Kidney epithelial cell (primary cell): Measurements from ENCODE around the gene SERPINB5. TPM values are rescaled to one million over a fixed set of nuclear protein-coding genes. Genes with fewer than 3 reads are reported as not detected.

ENCODE experiments used
- DNase-seq: peaks from one replicate; pipeline ENCODE4 v3.0.0-alpha.2; 2010; ENCODE audit warnings: low read depth
- H3K27me3 ChIP-seq: 2 replicates; pipeline ENCODE4 v1.6.0; 2011; ENCODE audit warnings: low read length; ENCODE audit not compliant: control insufficient read depth, insufficient read depth
- H3K36me3 ChIP-seq: 2 replicates; pipeline ENCODE4 v1.5.1; 2011; ENCODE audit warnings: low read length; ENCODE audit not compliant: control insufficient read depth, insufficient read depth
- H3K4me3 ChIP-seq: 2 replicates; pipeline ENCODE4 v1.5.1; 2011; ENCODE audit warnings: low read depth, mild to moderate bottlenecking, control low read depth, low read length
- CTCF ChIP-seq: IDR thresholded peaks from 2 replicates; pipeline ENCODE4 v1.5.1; 2011; ENCODE audit warnings: mild to moderate bottlenecking, moderate library complexity, low read length, control low read depth, inconsistent platforms; ENCODE audit not compliant: insufficient read depth, poor library complexity, severe bottlenecking
- total RNA-seq: library from RNA; depleted of rRNA; stranded (reverse); fragments of >200 nt; gene quantifications from 2 replicates; pipeline ENCODE4 v1.2.3, GENCODE V29; 2015

The SERPINB5 gene
- total RNA-seq, 1 donor from 2014 or later = 2.3 TPM

DNA sequence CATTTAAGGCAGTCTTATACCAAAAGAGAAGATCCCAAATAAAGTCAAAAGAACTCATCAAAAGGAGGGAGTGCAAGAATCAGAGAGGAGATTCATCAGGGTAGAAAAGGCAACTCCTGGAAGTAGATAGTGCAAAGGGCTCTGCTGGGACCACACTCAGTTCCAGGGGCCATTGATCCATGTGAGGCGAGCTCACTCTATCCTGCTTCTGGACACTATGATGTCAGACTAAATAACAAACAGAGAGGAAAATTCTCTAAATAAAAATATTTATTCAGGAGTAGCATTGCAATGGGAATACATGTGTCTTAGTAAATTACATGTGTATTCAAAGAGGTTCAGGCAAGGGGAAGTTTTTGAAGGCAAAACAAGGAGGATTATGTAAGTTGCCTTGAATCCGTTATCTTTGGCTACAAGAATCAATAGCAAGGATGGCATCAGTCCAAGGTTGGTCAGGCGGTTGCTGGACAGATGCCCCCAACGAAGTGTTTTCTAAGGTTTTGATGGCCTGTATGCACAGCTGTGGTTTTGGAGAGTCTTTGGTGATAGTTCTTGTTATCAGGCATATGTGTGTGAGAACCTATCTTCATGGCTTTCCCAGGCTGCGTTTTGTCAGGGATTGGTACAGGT lies 52.2 kb downstream of the SERPINB5 start:
- TF ChIP-seq CTCF = no peak
- Histone ChIP-seq H3K27me3 (no peaks in the 10 kb centered on the region), H3K36me3 (no peaks in the 10 kb centered on the region), H3K4me3 (no peak overlapping the region)
- DNase-seq = no peak

GRCh38 chr18:63532471-63532870 lies 55.7 kb downstream of the SERPINB5 start:
- TF ChIP-seq CTCF = no peak
- Histone ChIP-seq H3K36me3 (no peaks in the 10 kb centered on the region), H3K4me3 (no peak overlapping the region), H3K27me3 (no peaks in the 10 kb centered on the region)
- no peak for DNase-seq

DNA sequence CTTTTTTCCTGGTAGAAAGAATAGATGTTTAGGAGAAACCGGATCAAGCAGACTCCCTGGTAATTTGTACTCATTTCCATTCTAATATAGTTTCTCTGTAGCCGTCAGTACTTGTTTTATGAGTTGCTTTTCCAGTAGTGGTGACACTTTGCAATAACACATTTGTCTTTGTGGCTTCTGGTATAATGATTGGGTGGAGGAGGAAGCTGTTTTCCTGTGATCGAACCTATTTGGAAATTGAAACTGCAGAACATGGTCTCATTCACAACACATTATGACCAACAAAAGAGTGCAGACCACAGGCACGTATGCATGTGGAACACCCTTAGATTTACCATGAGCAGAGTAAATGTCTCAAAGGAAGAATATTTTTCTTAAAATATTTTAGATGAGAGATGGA lies 57.9 kb downstream of the SERPINB5 start:
- no peak for TF ChIP-seq CTCF
- Histone ChIP-seq H3K36me3 (no peaks in the 10 kb centered on the region), H3K27me3 (no peaks in the 10 kb centered on the region), H3K4me3 (no peak overlapping the region)
- no peak for DNase-seq

DNA sequence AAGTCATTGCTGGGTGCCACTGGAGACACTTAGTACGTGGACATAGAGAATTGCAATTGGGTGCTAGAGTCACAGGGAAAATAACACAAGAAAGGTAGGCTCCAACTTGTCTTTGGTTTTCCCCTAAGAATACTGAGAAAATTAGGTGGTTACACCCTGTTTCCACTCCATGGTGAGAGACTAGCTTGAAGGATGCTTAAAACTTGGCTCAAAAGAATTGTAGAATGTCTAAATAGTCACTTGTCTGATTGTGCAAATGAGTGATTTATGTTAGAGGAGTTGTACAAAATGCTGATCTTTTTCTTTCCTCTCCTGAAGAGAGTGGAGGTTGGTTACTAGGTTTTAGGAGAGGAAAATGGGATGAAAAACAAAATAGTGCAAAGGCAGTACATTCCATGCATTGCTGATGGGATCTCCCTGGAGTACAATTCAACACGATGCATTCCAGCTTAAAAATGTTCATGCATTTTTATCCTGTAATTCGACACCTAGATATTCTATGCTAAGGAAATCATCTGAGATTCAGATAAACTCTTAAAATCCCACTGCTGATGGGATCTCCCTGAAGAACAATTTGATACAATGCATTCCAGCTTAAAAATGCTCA lies 63.2 kb downstream of the SERPINB5 start:
- H3K4me3 ChIP-seq = no peak overlapping the region
- H3K27me3 ChIP-seq = no peaks in the 10 kb centered on the region
- DNase-seq = no peak
- H3K36me3 ChIP-seq = no peaks in the 10 kb centered on the region
- no peak for TF ChIP-seq CTCF

DNA sequence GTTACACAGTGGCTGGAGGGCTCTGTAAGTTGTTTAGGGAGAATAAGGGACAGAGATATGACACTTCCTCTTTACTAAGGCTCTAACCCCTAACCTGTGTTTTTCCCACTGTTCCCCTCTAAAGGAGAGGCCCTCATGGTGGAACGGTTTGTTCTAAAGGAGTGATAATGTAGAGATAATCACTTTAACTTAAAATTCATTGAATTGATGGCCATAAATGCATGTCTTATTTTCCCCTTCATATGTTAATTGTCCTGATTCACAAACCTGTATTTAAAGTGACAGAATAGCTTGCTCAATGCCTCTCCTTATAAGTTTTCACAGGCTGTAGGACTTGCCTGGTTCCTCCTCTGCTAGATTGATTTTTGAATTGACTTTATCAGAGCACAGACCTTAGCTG lies 65.3 kb downstream of the SERPINB5 start, which contains the start of gene SERPINB12:
TSS of gene SERPINB12 (plus strand) at position 301 of the 400 bp plus-strand sequence. CDS start 13,791 bp downstream, outside the sequence.
- Histone ChIP-seq H3K27me3 (no peaks in the 10 kb centered on the region), H3K36me3 (no peaks in the 10 kb centered on the region), H3K4me3 (no peak within 1 kb of the TSS)
- TF ChIP-seq CTCF = no peak
- no peak for DNase-seq

- Histone ChIP-seq H3K4me3 (no peak overlapping the region), H3K27me3 (no peaks in the 10 kb centered on the region), H3K36me3 (no peaks in the 10 kb centered on the region)
- DNase-seq = no peak
- no peak for TF ChIP-seq CTCF
These were observed 67.3 kb downstream of the SERPINB5 start for GRCh38 chr18:63544017-63544416.
